HG03066 (cell line): ENCODE results near the gene CREB3L1.
A peak's percentile ranks its signal among the peaks of the same experiment; 100 is the strongest.

Source experiments
- ATAC-seq: cut with Tn5 transposase; IDR thresholded peaks from one replicate; pipeline ENCODE4 v1.9.1; 2021; ENCODE audit warnings: low read depth; ENCODE audit not compliant: unreplicated experiment

CREB3L1 gene

GRCh38 chr11:46341454-46341853 lies 64.0 kb downstream of the CREB3L1 start:
- no peak for ATAC-seq

GRCh38 chr11:46342239-46342638 lies 64.8 kb downstream of the CREB3L1 start:
- no peak for ATAC-seq

- ATAC-seq: no peak
These were observed 66.1 kb downstream of the CREB3L1 start for GRCh38 chr11:46343520-46343919.

- ATAC-seq: no peak
These were observed 67.7 kb downstream of the CREB3L1 start for GRCh38 chr11:46345131-46345597.

- no peak for ATAC-seq
These were observed 68.5 kb downstream of the CREB3L1 start for GRCh38 chr11:46345881-46346484.

GRCh38 chr11:46346886-46347636 lies 69.6 kb downstream of the CREB3L1 start, which contains the start of gene DGKZ:
Gene DGKZ (plus strand): TSS chr11:46347463. CDS start chr11:46347660, 197 bp downstream.
- ATAC-seq: peak; percentile 58

- no peak for ATAC-seq
These were observed 70.3 kb downstream of the CREB3L1 start for GRCh38 chr11:46347637-46348311.

GRCh38 chr11:46348566-46349401 lies 71.3 kb downstream of the CREB3L1 start:
- ATAC-seq: no peak

- ATAC-seq: no peak
These were observed 73.2 kb downstream of the CREB3L1 start for GRCh38 chr11:46350695-46351094.

GRCh38 chr11:46351148-46351547 lies 73.7 kb downstream of the CREB3L1 start:
- no peak for ATAC-seq

GRCh38 chr11:46351606-46352005 lies 74.1 kb downstream of the CREB3L1 start:
- ATAC-seq: no peak

- ATAC-seq: no peak
These were observed 74.8 kb downstream of the CREB3L1 start for GRCh38 chr11:46352063-46352841.

- no peak for ATAC-seq
These were observed 76.2 kb downstream of the CREB3L1 start for GRCh38 chr11:46353698-46354097.

GRCh38 chr11:46356924-46357482 lies 79.5 kb downstream of the CREB3L1 start:
- no peak for ATAC-seq

- no peak for ATAC-seq
These were observed 80.0 kb downstream of the CREB3L1 start for GRCh38 chr11:46357483-46357936.

GRCh38 chr11:46359953-46360352 lies 82.5 kb downstream of the CREB3L1 start:
- no peak for ATAC-seq

- no peak for ATAC-seq
These were observed 83.4 kb downstream of the CREB3L1 start for GRCh38 chr11:46360878-46361277.

GRCh38 chr11:46361283-46362155 lies 84.1 kb downstream of the CREB3L1 start:
- ATAC-seq: peak; percentile 95
